SK-N-SH treated with all-trans-retinoic acid at 6 μM for 48 hours (cell line): Measurements from ENCODE around the gene APLP1.

Source experiments
- ATAC-seq: fragments of 200-7000 bp; cut with Tn5 transposase; 3 replicates; pipeline ENCODE4 v1.9.1; 2020; ENCODE audit warnings: mild to moderate bottlenecking, moderate library complexity
- ARNTL ChIP-seq: fragments of 450-650 bp; formaldehyde crosslinking; IDR thresholded peaks from 2 replicates; pipeline ENCODE4 v1.5.0; 2020; ENCODE audit warnings: low read depth, mild to moderate bottlenecking, moderate library complexity, borderline replicate concordance
- BACH2 ChIP-seq: fragments of 250-450 bp; sonication (Bioruptor Pico); IDR thresholded peaks from 2 replicates; pipeline ENCODE4 v1.9.0; 2021; ENCODE audit warnings: mild to moderate bottlenecking, borderline replicate concordance
- CREB5 ChIP-seq: fragments of 250-450 bp; sonication (Bioruptor Pico); IDR thresholded peaks from 2 replicates; pipeline ENCODE4 v1.5.1; 2020; ENCODE audit warnings: low read depth, mild to moderate bottlenecking, moderate library complexity
- CSDC2 ChIP-seq: fragments of 250-450 bp; sonication (Bioruptor Pico); IDR thresholded peaks from 2 replicates; pipeline ENCODE4 v1.5.0; 2020; ENCODE audit warnings: mild to moderate bottlenecking, moderate library complexity
- CSRNP3 ChIP-seq: fragments of 250-450 bp; sonication (Bioruptor Pico); IDR thresholded peaks from 2 replicates; pipeline ENCODE4 v1.5.1; 2021; ENCODE audit warnings: mild to moderate bottlenecking, moderate library complexity
- ESRRG ChIP-seq: fragments of 250-450 bp; sonication (Bioruptor Pico); IDR thresholded peaks from 2 replicates; pipeline ENCODE4 v1.6.1; 2021; ENCODE audit warnings: mild to moderate bottlenecking
- GLIS3 ChIP-seq: fragments of 250-450 bp; sonication (Bioruptor Pico); IDR thresholded peaks from 2 replicates; pipeline ENCODE4 v1.5.0; 2020; ENCODE audit warnings: mild to moderate bottlenecking, moderate library complexity
- ISL1 ChIP-seq: fragments of 250-450 bp; sonication (Bioruptor Pico); IDR thresholded peaks from 2 replicates; pipeline ENCODE4 v2.1.2; 2022; ENCODE audit warnings: mild to moderate bottlenecking, moderate library complexity
- OSR1 ChIP-seq: fragments of 250-450 bp; sonication (Bioruptor Pico); IDR thresholded peaks from 2 replicates; pipeline ENCODE4 v1.8.0; 2022; ENCODE audit warnings: moderate library complexity, mild to moderate bottlenecking, inconsistent platforms
- POU6F1 ChIP-seq: fragments of 250-450 bp; sonication (Bioruptor Pico); IDR thresholded peaks from 2 replicates; pipeline ENCODE4 v1.8.0; 2021; ENCODE audit warnings: low read depth, mild to moderate bottlenecking, moderate library complexity, borderline replicate concordance
- PPARA ChIP-seq: fragments of 250-450 bp; sonication (Bioruptor Pico); IDR thresholded peaks from 2 replicates; pipeline ENCODE4 v1.5.0; 2020; ENCODE audit warnings: mild to moderate bottlenecking, borderline replicate concordance
- RARB ChIP-seq: fragments of 250-450 bp; sonication (Bioruptor Pico); IDR thresholded peaks from 2 replicates; pipeline ENCODE4 v1.8.0; 2021; ENCODE audit warnings: mild to moderate bottlenecking, moderate library complexity
- SNAI2 ChIP-seq: fragments of 250-450 bp; sonication (Bioruptor Pico); IDR thresholded peaks from 2 replicates; pipeline ENCODE4 v1.5.0; 2020; ENCODE audit warnings: mild to moderate bottlenecking, moderate library complexity
- TCF4 ChIP-seq: fragments of 250-450 bp; sonication (Bioruptor Pico); IDR thresholded peaks from 2 replicates; pipeline ENCODE4 v1.8.0; 2021; ENCODE audit warnings: mild to moderate bottlenecking, moderate library complexity, borderline replicate concordance
- TOX ChIP-seq: fragments of 250-450 bp; sonication (Bioruptor Pico); IDR thresholded peaks from 2 replicates; pipeline ENCODE4 v1.8.0; 2021; ENCODE audit warnings: mild to moderate bottlenecking, moderate library complexity, borderline replicate concordance
- ZC3H10 ChIP-seq: fragments of 250-450 bp; sonication (Bioruptor Pico); IDR thresholded peaks from 2 replicates; pipeline ENCODE4 v1.5.1; 2021; ENCODE audit warnings: mild to moderate bottlenecking, moderate library complexity
- ZNF70 ChIP-seq: fragments of 450-650 bp; formaldehyde crosslinking; IDR thresholded peaks from 2 replicates; pipeline ENCODE4 v1.5.0; 2020; ENCODE audit warnings: mild to moderate bottlenecking, moderate library complexity
- ZNF8 ChIP-seq: fragments of 450-650 bp; formaldehyde crosslinking; IDR thresholded peaks from 2 replicates; pipeline ENCODE4 v1.5.0; 2020; ENCODE audit warnings: mild to moderate bottlenecking, moderate library complexity
- TF ChIP-seq, protein P1 (sequence below): fragments of 250-450 bp; sonication (Bioruptor Pico); IDR thresholded peaks from 2 replicates; pipeline ENCODE4 v1.5.0; 2020; ENCODE audit warnings: mild to moderate bottlenecking, moderate library complexity

The APLP1 gene

DNA sequence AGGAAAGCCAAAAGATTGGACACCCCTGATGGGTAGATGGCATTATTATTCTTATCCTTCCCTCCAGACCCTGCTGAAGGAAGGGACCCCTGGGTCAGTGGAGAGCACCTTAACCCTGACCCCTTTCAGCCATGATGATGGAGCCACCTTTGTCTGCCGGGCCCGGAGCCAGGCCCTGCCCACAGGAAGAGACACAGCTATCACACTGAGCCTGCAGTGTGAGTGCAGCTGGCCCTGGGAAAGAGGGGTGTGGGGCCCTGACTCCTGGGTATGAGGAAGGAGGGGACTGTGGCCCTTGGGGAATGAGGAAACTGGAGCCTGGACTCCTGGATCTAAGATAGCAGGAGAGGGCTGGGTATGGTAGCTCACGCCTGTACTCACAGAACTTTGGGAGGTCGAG is 9.0 kb upstream of the APLP1 start (continued):
- TF ChIP-seq POU6F1 (CRISPR knock-in tag): no peak
- TF ChIP-seq CREB5: no peak
- no peak for TF ChIP-seq ZC3H10
- no peak for TF ChIP-seq ARNTL (CRISPR knock-in tag)
- TF ChIP-seq ISL1: no peak
- TF ChIP-seq RARB (CRISPR knock-in tag): no peak
- no peak for TF ChIP-seq CSRNP3 (CRISPR knock-in tag)
- TF ChIP-seq ZNF8 (CRISPR knock-in tag): no peak

GRCh38 chr19:35860436-35860817 is 7.9 kb upstream of the APLP1 start:
- TF ChIP-seq CSRNP3 (CRISPR knock-in tag): no peak
- TF ChIP-seq ZNF8 (CRISPR knock-in tag): no peak
- no peak for TF ChIP-seq RARB (CRISPR knock-in tag)
- no peak for TF ChIP-seq ARNTL (CRISPR knock-in tag)
- no peak for TF ChIP-seq ISL1
- TF ChIP-seq BACH2 (CRISPR knock-in tag): no peak
- no peak for TF ChIP-seq TOX (CRISPR knock-in tag)
- ATAC-seq: no peak

GRCh38 chr19:35860818-35861639 is 7.3 kb upstream of the APLP1 start:
- TF ChIP-seq SNAI2 (CRISPR knock-in tag) (no peak), ISL1 (no peak), ESRRG (no peak), ZNF70 (no peak), GLIS3 (CRISPR knock-in tag) (no peak)
- TF ChIP-seq, protein P1, sequence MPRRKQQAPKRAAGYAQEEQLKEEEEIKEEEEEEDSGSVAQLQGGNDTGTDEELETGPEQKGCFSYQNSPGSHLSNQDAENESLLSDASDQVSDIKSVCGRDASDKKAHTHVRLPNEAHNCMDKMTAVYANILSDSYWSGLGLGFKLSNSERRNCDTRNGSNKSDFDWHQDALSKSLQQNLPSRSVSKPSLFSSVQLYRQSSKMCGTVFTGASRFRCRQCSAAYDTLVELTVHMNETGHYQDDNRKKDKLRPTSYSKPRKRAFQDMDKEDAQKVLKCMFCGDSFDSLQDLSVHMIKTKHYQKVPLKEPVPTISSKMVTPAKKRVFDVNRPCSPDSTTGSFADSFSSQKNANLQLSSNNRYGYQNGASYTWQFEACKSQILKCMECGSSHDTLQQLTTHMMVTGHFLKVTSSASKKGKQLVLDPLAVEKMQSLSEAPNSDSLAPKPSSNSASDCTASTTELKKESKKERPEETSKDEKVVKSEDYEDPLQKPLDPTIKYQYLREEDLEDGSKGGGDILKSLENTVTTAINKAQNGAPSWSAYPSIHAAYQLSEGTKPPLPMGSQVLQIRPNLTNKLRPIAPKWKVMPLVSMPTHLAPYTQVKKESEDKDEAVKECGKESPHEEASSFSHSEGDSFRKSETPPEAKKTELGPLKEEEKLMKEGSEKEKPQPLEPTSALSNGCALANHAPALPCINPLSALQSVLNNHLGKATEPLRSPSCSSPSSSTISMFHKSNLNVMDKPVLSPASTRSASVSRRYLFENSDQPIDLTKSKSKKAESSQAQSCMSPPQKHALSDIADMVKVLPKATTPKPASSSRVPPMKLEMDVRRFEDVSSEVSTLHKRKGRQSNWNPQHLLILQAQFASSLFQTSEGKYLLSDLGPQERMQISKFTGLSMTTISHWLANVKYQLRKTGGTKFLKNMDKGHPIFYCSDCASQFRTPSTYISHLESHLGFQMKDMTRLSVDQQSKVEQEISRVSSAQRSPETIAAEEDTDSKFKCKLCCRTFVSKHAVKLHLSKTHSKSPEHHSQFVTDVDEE (CRISPR knock-in tag): no peak
- no peak for ATAC-seq

- TF ChIP-seq POU6F1 (CRISPR knock-in tag) (no peak), CSRNP3 (CRISPR knock-in tag) (no peak), ISL1 (no peak), RARB (CRISPR knock-in tag) (no peak), TCF4 (CRISPR knock-in tag) (no peak), PPARA (CRISPR knock-in tag) (no peak), ZNF70 (no peak), BACH2 (CRISPR knock-in tag) (no peak), OSR1 (CRISPR knock-in tag) (no peak), ZC3H10 (no peak), ARNTL (CRISPR knock-in tag) (no peak), CSDC2 (no peak), ESRRG (no peak), GLIS3 (CRISPR knock-in tag) (no peak), SNAI2 (CRISPR knock-in tag) (no peak)
- no peak for ATAC-seq
Measured at GRCh38 chr19:35861640-35862160, 6.7 kb upstream of the APLP1 start.
